Right atrium auricular region (tissue), 2 donors: ENCODE results near the gene TPP2. TPM values are rescaled to one million over a fixed set of nuclear protein-coding genes. Genes with fewer than 3 reads are reported as not detected.

Experiments
- DNase-seq: peaks from one replicate; pipeline ENCODE4 v3.0.0-alpha.2; 2019; ENCODE audit warnings: low spot score
- H3K27ac ChIP-seq, 2 donors: fragments of 200-600 bp; sonication (generic); 1 replicate in 1 of 2; 2 replicates in 1 of 2; pipeline ENCODE4 v1.5.1; 2016 to 2019
- H3K27me3 ChIP-seq, 2 donors: fragments of 200-600 bp; sonication (generic); one replicate each; pipeline versions ENCODE4 v1.5.1 to v1.6.0; 2017 to 2019
- H3K36me3 ChIP-seq: fragments of 200-600 bp; sonication (generic); one replicate; pipeline ENCODE4 v1.5.1; 2016
- H3K4me1 ChIP-seq, 2 donors: fragments of 200-600 bp; sonication (generic); one replicate each; pipeline versions ENCODE4 v1.5.1 to v1.6.0; 2017 to 2019
- H3K4me3 ChIP-seq, 2 donors: fragments of 200-600 bp; sonication (generic); 1 replicate in 1 of 2; 2 replicates in 1 of 2; pipeline ENCODE4 v1.5.1; 2017 to 2019; ENCODE audit warnings: mild to moderate bottlenecking in 1 of 2, moderate library complexity in 1 of 2
- H3K9me3 ChIP-seq, 2 donors: fragments of 200-600 bp; sonication (generic); one replicate each; pipeline ENCODE4 v1.5.1; 2019
- CTCF ChIP-seq, 2 donors: fragments of 200-600 bp; sonication (generic); IDR thresholded peaks; one replicate each; pipeline ENCODE4 v1.5.1; 2019; ENCODE audit warnings: antibody characterized with exemption in 2 of 2
- total RNA-seq, 2 donors: library from RNA; depleted of rRNA; stranded (reverse); fragments of >200 nt; gene quantifications; one replicate each; pipeline ENCODE4 v1.1.0, GENCODE V29; 2016

TPP2 gene
- total RNA-seq, 2 donors from 2014 or later: 28.6 to 59.9 TPM

GRCh38 chr13:102701331-102701730, 104.5 kb downstream of the TPP2 start:
- H3K4me1 ChIP-seq: peaks cover 0 to 6% of the 10 kb centered on the region in 2 donors
- peak overlapping the region; percentile 35 to 66 for H3K27ac ChIP-seq
- H3K4me3 ChIP-seq: no peak overlapping the region
- no peak for DNase-seq
- H3K9me3 ChIP-seq: peaks cover 0 to 7% of the 10 kb centered on the region in 2 donors
- H3K36me3 ChIP-seq: no peaks in the 10 kb centered on the region
- TF ChIP-seq CTCF (IDR thresholded peaks at IDR 0.05): no peak
- no peaks in the 10 kb centered on the region for H3K27me3 ChIP-seq

- no peak for DNase-seq
- Histone ChIP-seq H3K4me3 (no peak overlapping the region), H3K4me1 (peaks cover 0 to 12% of the 10 kb centered on the region in 2 donors), H3K9me3 (peaks cover 0 to 7% of the 10 kb centered on the region in 2 donors), H3K27ac (no peak overlapping the region), H3K36me3 (no peaks in the 10 kb centered on the region), H3K27me3 (no peaks in the 10 kb centered on the region)
- TF ChIP-seq CTCF (IDR thresholded peaks at IDR 0.05): no peak
These were observed 106.4 kb downstream of the TPP2 start for GRCh38 chr13:102702965-102703725.

DNA sequence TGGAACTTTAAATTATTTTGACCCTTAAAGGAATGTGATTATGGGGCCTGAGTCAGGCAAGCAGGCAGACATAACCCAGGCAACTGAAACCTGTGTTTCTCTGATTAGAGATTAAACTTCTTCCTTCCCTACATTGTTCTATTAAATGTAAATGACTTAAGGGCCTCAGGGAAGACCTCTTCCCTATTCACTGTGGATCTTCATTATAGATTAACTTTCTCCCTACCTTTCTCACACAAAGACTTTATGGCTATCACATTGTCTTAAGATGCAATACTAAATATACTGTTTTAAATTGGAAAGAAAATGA, 106.9 kb downstream of the TPP2 start:
- no peaks in the 10 kb centered on the region for H3K27me3 ChIP-seq
- no peak for TF ChIP-seq CTCF (IDR thresholded peaks at IDR 0.05)
- peaks cover 0 to 13% of the 10 kb centered on the region in 2 donors for H3K4me1 ChIP-seq
- DNase-seq: no peak
- H3K27ac ChIP-seq: no peak overlapping the region
- peaks cover 0 to 4% of the 10 kb centered on the region in 2 donors for H3K9me3 ChIP-seq
- no peak overlapping the region for H3K4me3 ChIP-seq
- H3K36me3 ChIP-seq: no peaks in the 10 kb centered on the region

DNA sequence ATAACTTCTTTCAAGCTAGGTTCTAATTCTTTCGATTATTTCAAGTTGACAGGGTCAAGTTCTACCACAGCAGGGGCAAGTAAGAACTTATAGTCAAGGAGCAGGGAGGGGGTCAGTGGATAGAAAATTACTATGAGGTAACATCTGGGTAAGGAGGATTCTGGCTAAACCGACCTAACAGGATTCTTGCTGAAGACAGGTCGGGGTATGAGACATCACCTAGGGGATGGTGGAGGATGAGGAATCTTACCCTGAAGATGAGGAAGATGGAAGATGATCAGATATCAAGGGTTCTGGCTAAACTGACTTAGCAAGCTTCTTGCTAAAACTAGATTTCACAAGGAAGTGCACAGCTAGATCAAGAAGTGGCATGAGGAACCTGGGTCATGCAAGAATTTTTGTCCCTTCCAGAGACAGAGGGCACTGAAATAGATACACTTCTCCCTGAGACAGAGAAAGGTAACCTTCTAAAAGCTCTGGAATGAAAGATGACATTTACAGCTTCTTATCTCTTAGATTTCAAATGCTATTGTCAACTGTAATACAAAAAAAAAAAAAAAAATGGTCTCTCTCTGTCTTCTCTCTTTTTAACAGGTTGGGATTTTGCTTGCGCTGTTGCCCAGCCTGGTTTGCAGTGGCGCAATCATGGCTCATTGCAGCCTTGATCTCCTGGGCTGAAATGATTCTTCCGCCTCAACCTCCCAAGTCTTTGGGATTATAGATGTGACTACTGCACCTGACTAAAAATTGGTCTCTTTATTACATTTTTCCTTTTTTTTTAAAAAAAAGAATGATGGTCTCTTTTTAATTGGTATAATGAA, 107.7 kb downstream of the TPP2 start:
- peaks cover 0 to 5% of the 10 kb centered on the region in 2 donors for H3K9me3 ChIP-seq
- H3K4me3 ChIP-seq: no peak overlapping the region
- H3K27ac ChIP-seq: no peak overlapping the region
- no peak for TF ChIP-seq CTCF (IDR thresholded peaks at IDR 0.05)
- H3K4me1 ChIP-seq: peaks cover 0 to 13% of the 10 kb centered on the region in 2 donors
- no peak for DNase-seq
- no peaks in the 10 kb centered on the region for H3K27me3 ChIP-seq
- H3K36me3 ChIP-seq: no peaks in the 10 kb centered on the region

- no peaks in the 10 kb centered on the region for H3K27me3 ChIP-seq
- H3K4me1 ChIP-seq: peaks cover 0 to 7% of the 10 kb centered on the region in 2 donors
- H3K36me3 ChIP-seq: no peaks in the 10 kb centered on the region
- H3K9me3 ChIP-seq: peaks cover 0 to 5% of the 10 kb centered on the region in 2 donors
- DNase-seq: no peak
- no peak for TF ChIP-seq CTCF (IDR thresholded peaks at IDR 0.05)
- no peak overlapping the region for H3K4me3 ChIP-seq
- peak overlapping the region in 1 of 2 donors; percentile 10 for H3K27ac ChIP-seq
These were observed 110.7 kb downstream of the TPP2 start for GRCh38 chr13:102707467-102707866.
